Erythroblast (primary cell): Measurements from ENCODE around the gene SLC23A2.

Experiments
- GATA1 ChIP-seq: IDR thresholded peaks from 2 replicates; pipeline ENCODE4 v1.6.1; 2011; ENCODE audit warnings: low read depth, mild to moderate bottlenecking, control low read depth, low read length, moderate library complexity
- POLR2A ChIP-seq: IDR thresholded peaks from 2 replicates; pipeline ENCODE4 v1.6.1; 2011; ENCODE audit warnings: mild to moderate bottlenecking, low read length

- TF ChIP-seq POLR2A (no peak), GATA1 (no peak)
These were observed 32.3 kb upstream of the SLC23A2 start for GRCh38 chr20:5033566-5033965.
